GM20000 (cell line): ENCODE data around the gene DYNLT5.
"Not testable (repeated sequence)": the region's sequence is repeated elsewhere in the genome, so short reads cannot be mapped to it uniquely, and the experiment has no call there.

ENCODE experiments used
- DNase-seq: peaks from one replicate; pipeline ENCODE4 v3.0.0; 2012; ENCODE audit warnings: low spot score
- TF ChIP-seq, protein P1 (sequence below): IDR thresholded peaks from 2 replicates; pipeline ENCODE4 v1.5.1; 2012; ENCODE audit warnings: mild to moderate bottlenecking, control low read depth; ENCODE audit errors: extremely low read depth, missing control alignments

DYNLT5 gene

DNA sequence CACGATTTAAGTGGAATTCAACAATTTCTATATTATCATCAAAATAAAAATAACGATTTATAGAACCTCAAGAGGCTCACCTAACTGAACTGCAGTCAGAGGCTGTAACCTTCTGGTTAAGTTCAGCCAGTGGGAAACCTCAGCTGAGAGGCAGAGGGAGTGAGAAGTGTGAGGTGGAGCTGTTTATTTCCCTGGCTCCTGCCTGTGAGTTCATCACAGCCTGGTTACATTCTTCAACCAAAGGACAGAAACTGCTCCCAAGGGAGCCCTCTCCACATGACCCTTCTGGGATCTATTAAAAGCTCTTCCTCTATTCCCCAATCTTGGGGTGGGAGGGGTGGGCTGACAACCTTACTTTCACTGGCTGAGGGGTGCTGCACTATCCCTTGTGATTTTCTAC, 22.2 kb downstream of the DYNLT5 start:
- DNase-seq: no peak
- TF ChIP-seq, protein P1, sequence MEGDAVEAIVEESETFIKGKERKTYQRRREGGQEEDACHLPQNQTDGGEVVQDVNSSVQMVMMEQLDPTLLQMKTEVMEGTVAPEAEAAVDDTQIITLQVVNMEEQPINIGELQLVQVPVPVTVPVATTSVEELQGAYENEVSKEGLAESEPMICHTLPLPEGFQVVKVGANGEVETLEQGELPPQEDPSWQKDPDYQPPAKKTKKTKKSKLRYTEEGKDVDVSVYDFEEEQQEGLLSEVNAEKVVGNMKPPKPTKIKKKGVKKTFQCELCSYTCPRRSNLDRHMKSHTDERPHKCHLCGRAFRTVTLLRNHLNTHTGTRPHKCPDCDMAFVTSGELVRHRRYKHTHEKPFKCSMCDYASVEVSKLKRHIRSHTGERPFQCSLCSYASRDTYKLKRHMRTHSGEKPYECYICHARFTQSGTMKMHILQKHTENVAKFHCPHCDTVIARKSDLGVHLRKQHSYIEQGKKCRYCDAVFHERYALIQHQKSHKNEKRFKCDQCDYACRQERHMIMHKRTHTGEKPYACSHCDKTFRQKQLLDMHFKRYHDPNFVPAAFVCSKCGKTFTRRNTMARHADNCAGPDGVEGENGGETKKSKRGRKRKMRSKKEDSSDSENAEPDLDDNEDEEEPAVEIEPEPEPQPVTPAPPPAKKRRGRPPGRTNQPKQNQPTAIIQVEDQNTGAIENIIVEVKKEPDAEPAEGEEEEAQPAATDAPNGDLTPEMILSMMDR: no peak

DNA sequence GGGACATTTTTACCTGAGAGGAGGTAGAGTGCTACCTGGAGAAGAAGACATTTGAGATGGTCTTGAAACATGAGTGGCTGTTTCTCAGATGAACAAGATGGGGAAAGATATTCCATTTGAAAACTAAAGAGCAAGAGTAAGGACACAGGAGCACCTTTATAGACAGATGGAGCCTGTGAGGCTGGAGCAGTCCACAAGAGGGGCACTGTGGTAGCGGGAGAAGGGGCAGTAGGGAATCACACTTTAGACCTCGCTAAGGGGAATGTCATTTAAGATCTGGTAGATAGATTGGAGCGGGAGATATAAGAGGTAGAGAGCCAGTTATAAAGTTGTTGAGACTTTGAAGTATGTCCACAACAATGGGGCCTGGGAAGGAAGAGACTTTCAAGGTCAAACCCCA, 23.4 kb downstream of the DYNLT5 start:
- TF ChIP-seq, protein P1: no peak
- DNase-seq: no peak

DNA sequence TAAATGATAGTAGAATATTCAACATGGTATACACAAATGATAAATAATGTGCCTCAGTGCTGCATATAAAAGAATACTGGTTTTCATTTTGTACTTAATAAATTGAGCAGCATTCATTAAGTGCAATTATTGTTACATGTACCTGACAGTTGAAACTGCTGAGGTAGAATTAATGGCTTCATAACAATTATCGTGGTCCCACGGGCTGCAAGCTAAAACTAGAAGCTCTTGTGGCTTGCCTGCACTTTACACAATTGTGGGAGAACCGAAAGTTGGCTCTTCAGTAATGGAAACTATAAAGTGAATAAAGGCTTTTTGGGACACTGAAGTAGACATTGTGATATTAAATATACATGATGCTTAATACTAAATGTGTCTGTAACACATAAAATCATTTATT, 25.6 kb downstream of the DYNLT5 start:
- DNase-seq: no peak

DNA sequence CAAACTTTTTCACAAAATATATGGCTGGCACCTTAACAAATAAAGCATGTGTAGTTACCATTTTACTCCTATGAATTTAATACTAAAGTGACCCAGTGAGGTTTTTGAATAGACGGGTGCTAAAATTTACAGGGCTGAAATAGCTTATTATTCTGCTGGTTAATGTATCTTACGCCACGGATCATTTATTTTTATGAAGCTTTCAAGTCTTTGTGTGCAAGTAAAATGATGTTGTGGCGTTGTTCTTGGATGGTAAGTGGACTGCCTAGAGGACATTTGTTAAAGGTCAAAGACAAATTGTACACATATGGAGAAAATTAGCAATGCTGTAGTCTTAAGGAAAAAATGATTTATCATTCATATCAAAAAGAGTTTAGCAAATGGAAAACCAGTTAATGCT, 26.0 kb downstream of the DYNLT5 start:
- no peak for DNase-seq
- TF ChIP-seq, protein P1: no peak

More for the DNA sequence above, 25.6 kb downstream of the DYNLT5 start:
- TF ChIP-seq, protein P1: no peak

DNA sequence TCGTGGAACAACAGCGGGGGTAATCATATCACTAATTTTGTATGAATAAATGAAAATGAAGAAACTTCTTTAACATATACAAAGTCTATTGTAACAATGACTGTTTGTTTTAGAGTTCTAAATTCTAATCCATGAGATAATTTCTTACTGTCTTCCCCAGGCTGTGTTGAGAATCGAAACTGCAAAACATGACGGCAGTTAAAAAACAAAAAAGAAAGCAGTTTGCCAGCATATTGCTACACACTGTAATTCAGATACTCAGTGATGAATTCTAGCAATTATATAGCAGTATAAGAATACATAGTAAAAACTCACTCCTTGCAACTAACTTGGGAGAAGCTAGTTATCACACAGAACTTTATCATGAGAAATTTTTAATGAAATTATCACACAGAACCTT, 26.7 kb downstream of the DYNLT5 start:
- TF ChIP-seq, protein P1: no peak
- DNase-seq: no peak

DNA sequence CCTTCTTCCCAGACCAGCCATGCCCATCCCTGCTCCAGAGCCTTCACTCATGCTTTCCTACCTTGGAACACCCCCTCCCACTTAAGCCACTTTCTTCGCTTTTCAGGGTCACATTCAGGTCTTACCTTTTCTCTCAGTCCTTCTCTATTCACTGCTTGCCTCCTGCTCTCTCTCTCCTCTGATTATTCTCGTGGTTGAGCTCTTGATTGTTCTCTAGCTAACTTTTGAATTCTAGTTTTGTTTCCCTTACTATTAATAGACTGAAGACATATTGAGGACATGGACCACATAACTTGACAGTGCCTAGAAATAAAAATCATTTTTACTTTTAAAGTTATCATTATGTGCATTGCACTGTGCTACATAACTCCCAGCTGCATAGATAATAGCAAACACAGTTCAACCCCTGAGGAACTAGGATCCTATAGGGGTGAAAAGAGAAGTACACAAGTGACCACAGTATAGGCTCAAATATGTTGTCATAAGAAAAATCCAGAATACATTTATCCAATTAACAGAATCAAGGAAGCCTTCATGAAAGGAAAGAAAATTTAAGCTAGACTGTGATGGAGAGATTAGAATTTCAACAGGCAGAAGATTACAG, 27.3 kb downstream of the DYNLT5 start:
- TF ChIP-seq, protein P1: no peak
- no peak for DNase-seq

DNA sequence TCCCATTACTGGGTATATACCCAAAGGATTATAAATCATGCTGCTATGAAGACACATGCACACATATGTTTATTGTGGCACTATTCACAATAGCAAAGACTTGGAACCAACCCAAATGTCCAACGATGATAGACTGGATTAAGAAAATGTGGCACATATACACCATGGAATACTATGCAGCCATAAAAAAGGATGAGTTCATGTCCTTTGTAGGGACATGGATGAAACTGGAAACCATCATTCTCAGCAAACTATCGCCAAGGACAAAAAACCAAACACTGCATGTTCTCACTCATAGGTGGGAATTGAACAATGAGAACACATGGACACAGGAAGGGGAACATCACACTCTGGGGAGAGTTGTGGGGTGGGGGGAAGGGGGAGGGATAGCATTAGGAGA, 33.5 kb downstream of the DYNLT5 start:
- DNase-seq: not testable (repeated sequence)

DNA sequence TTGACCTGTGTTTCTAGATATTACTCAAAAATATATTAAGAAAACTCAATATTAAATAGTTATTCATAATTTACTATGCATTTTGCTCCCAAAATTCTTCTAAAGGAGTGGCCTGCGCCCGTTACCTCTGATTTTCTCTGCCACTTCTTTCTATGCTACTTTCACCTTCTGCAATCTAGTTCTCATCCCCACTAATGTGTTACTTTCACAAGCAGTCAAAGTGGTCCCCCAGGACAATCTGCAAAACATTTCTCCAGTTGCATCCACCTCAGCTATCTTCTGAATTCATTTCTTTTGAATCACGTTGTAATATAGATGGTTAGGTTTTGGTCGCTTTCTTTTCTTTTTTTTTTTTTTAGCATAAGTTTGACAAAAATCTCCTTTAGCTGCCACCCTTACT, 35.4 kb downstream of the DYNLT5 start:
- TF ChIP-seq, protein P1: no peak
- DNase-seq: no peak
